ENCODE measurements around the gene PTPRN2.

Gene PTPRN2

DNA sequence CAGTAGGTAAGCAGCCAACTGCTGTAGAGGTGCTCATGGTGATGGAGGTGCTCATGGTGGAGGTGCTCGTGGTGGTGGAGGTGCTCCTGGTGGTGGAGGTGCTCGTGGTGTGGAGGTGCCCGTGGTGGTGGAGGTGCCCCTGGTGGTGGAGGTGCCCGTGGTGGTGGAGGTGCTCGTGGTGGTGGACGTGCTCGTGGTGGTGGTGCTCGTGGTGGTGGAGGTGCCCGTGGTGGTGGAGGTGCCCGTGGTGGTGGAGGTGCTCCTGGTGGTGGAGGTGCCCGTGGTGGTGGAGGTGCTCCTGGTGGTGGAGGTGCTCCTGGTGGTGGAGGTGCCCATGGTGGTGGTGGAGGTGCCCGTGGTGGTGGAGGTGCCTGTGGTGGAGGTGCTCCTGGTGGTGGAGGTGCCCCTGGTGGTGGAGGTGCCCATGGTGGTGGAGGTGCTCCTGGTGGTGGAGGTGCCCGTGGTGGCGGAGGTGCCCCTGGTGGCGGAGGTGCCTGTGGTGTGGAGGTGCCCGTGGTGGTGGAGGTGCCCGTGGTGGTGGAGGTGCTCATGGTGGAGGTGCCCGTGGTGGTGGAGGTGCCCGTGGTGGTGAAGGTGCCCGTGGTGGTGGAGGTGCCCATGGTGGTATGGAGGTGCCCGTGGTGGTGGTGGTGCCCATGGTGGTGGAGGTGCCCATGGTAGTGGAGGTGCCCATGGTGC lies 517.3 kb downstream of the PTPRN2 start:
- TF ChIP-seq, protein P1, sequence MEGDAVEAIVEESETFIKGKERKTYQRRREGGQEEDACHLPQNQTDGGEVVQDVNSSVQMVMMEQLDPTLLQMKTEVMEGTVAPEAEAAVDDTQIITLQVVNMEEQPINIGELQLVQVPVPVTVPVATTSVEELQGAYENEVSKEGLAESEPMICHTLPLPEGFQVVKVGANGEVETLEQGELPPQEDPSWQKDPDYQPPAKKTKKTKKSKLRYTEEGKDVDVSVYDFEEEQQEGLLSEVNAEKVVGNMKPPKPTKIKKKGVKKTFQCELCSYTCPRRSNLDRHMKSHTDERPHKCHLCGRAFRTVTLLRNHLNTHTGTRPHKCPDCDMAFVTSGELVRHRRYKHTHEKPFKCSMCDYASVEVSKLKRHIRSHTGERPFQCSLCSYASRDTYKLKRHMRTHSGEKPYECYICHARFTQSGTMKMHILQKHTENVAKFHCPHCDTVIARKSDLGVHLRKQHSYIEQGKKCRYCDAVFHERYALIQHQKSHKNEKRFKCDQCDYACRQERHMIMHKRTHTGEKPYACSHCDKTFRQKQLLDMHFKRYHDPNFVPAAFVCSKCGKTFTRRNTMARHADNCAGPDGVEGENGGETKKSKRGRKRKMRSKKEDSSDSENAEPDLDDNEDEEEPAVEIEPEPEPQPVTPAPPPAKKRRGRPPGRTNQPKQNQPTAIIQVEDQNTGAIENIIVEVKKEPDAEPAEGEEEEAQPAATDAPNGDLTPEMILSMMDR (IDR thresholded peaks at IDR 0.05; ENCODE audit: low read depth, low read length, missing control alignments): no peak
- in situ Hi-C loops (cut with HindIII; ENCODE audit: low sequenced_read_pairs): no loop called here
- H3K4me3 ChIP-seq (ENCODE audit: low read depth, low read length): no peak overlapping the region

GRCh38 chr7:158068853-158069252 lies 518.8 kb downstream of the PTPRN2 start:
- DNase-seq (ENCODE audit: low read depth): no peak
- H3K4me3 ChIP-seq (ENCODE audit: low read depth, low read length): no peak overlapping the region
- TF ChIP-seq, protein P1 (IDR thresholded peaks at IDR 0.05; ENCODE audit: low read depth, low read length, missing control alignments): no peak
- in situ Hi-C loops (cut with HindIII; ENCODE audit: low sequenced_read_pairs): no loop called here

More for the DNA sequence above, 517.3 kb downstream of the PTPRN2 start:
- no peak for DNase-seq (ENCODE audit: low read depth)

- no peak for DNase-seq (ENCODE audit: low read depth)
- TF ChIP-seq, protein P1 (IDR thresholded peaks at IDR 0.05; ENCODE audit: low read depth, low read length, missing control alignments): no peak
- in situ Hi-C loops (cut with HindIII; ENCODE audit: low sequenced_read_pairs): no loop called here
- no peak overlapping the region for H3K4me3 ChIP-seq (ENCODE audit: low read depth, low read length)
These were observed 519.6 kb downstream of the PTPRN2 start for GRCh38 chr7:158067931-158068482.

DNA sequence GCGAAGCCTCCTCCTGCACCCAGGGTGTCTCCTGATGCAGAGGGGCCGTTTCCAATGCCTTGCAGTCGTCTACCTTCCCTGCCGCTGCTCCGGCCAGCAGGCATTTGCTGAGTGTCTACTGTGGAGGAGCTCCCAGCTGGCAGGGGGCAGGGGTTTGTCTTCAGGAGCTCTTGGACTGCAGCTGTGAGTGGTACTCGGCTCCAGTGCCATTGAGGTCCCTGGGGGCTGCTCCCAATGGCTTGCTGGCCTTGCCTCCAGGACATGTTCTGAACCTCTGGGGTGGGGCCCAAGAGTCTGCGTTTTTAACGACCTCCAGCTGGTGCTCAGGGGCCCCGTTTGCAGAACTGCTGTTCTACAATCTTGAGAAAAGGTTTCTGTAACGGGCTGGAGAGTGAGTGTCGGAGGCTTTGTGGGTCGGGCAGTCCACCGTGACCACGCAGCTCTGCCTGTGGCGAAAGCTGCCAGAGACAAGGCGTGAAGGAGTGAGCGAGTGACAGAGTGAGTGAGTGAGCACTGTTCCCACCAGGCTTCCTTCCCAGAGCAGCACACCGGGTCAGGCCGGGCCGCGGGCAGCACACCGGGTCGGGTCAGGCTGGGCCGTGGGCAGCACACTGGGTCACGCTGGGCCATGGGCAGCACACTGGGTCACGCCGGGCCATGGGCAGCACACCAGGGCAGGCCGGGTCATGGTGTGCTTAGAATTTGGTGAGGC lies 520.2 kb downstream of the PTPRN2 start:
- TF ChIP-seq, protein P1 (IDR thresholded peaks at IDR 0.05; ENCODE audit: low read depth, low read length, missing control alignments): no peak
- in situ Hi-C loops (cut with HindIII; ENCODE audit: low sequenced_read_pairs): no loop called here
- DNase-seq (ENCODE audit: low read depth): no peak
- no peak overlapping the region for H3K4me3 ChIP-seq (ENCODE audit: low read depth, low read length)

DNA sequence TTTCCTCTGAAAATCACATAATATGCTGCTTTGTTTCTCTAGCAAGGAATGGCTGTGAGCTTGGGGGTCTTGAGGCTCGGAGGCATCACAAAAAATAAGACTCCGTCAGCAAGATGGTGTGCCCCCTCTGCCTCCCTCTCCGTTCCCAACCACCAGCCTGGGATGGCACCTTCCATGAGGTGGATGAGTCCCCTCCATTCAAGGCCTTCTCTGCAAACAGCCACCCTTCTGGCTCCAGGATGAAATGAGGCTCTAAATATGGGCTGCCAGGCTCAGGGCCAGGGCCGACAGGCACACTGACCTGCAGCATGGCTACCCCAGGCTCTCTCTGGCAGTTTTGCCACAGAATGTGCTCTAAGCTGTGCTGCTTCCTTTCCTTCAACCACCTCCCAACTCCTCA lies 521.5 kb downstream of the PTPRN2 start:
- no peak for DNase-seq (ENCODE audit: low read depth)
- in situ Hi-C loops (cut with HindIII; ENCODE audit: low sequenced_read_pairs): no loop called here
- TF ChIP-seq, protein P1 (IDR thresholded peaks at IDR 0.05; ENCODE audit: low read depth, low read length, missing control alignments): no peak
- H3K4me3 ChIP-seq (ENCODE audit: low read depth, low read length): no peak overlapping the region

DNA sequence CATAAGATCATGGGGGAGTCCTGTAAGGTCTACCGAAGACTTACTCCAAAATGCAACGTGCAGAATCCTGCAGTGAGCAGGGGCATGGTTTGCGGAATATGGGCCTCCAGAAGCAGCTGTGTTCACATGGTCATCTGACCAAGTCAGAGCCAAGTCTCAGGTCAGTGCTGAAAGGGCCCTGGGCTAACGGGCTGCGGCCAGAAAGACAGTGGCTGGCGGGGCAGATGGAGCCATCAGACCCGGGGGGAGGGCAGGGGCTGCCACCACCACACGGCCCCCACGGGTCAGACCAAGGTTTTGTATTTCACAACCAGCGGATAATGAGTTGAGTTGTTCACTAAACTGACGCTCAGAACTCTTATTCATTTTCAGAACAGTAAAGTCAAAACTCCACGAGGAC lies 522.3 kb downstream of the PTPRN2 start:
- no peak for DNase-seq (ENCODE audit: low read depth)
- TF ChIP-seq, protein P1 (IDR thresholded peaks at IDR 0.05; ENCODE audit: low read depth, low read length, missing control alignments): no peak
- no peak overlapping the region for H3K4me3 ChIP-seq (ENCODE audit: low read depth, low read length)
- in situ Hi-C loops (cut with HindIII; ENCODE audit: low sequenced_read_pairs): no loop called here

Data from astrocyte of the cerebellum (primary cell).